Measurements from ENCODE around the gene WDCP.

The WDCP gene

DNA sequence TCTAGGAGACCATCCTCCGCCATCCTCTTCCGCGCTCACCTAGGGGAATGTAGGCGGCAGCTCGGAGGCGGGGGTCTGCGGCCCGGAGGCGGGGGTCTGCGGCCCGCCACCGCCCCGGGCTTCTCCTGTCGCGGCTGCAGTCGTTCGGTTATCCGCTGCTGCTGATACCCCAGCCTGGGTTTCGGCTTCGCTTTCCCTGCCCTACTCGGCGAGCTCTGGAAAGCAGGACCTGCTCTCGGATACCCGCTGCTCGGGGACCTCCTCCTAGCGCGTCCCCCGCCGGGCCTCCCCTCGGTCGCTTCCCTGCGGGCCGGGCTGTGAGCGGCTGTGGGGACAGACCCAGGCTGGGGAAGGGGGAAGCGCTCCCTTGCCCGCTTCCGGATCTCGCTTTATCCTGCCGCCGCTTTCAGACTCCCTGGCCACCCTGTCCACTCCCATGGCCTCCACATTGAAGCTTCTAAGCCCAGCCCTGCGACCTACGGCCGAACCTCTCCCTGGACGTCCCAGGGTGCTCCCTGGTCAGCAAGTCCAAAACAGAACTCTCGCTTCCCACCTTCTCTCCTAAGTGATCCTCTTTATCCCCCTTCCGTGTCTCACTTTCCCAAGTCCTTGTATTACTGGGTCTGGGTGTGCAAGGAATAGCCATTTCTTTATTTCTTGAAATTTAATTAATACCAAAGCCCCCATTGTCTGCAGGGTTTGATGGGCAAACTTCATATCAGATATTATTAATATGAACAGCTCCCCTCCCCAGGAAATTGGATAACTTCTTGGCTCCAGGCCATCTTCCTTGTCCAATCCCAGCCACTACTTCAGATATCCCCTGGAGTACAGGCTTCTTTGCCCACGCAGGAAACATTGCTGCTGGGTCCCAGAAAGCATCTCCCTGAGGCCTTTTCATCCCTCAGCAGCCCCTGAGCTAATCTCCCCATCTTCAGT lies 3.1 kb upstream of the WDCP start:
- TF ChIP-seq EGR1 (IDR thresholded peaks at IDR 0.05), result no peak
- TF ChIP-seq NFIC (IDR thresholded peaks at IDR 0.05), result 0 out of 2 replicates have a peak, but pooled peaks have one; percentile 19
- no peak for TF ChIP-seq FOXM1 (IDR thresholded peaks at IDR 0.05; ENCODE audit: borderline replicate concordance, low read depth)
- TF ChIP-seq, protein P1, sequence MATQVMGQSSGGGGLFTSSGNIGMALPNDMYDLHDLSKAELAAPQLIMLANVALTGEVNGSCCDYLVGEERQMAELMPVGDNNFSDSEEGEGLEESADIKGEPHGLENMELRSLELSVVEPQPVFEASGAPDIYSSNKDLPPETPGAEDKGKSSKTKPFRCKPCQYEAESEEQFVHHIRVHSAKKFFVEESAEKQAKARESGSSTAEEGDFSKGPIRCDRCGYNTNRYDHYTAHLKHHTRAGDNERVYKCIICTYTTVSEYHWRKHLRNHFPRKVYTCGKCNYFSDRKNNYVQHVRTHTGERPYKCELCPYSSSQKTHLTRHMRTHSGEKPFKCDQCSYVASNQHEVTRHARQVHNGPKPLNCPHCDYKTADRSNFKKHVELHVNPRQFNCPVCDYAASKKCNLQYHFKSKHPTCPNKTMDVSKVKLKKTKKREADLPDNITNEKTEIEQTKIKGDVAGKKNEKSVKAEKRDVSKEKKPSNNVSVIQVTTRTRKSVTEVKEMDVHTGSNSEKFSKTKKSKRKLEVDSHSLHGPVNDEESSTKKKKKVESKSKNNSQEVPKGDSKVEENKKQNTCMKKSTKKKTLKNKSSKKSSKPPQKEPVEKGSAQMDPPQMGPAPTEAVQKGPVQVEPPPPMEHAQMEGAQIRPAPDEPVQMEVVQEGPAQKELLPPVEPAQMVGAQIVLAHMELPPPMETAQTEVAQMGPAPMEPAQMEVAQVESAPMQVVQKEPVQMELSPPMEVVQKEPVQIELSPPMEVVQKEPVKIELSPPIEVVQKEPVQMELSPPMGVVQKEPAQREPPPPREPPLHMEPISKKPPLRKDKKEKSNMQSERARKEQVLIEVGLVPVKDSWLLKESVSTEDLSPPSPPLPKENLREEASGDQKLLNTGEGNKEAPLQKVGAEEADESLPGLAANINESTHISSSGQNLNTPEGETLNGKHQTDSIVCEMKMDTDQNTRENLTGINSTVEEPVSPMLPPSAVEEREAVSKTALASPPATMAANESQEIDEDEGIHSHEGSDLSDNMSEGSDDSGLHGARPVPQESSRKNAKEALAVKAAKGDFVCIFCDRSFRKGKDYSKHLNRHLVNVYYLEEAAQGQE (IDR thresholded peaks at IDR 0.05; ENCODE audit: low read depth), result no peak
- TF ChIP-seq ZBTB7A (IDR thresholded peaks at IDR 0.05; ENCODE audit: low read depth), result peak; percentile 99
- no peak for TF ChIP-seq RAD21 (IDR thresholded peaks at IDR 0.05; ENCODE audit: low read depth)
- TF ChIP-seq EP300 (IDR thresholded peaks at IDR 0.05; ENCODE audit: borderline replicate concordance), result no peak
- no peak for TF ChIP-seq TCF12 (IDR thresholded peaks at IDR 0.05; ENCODE audit: low read depth)

DNA sequence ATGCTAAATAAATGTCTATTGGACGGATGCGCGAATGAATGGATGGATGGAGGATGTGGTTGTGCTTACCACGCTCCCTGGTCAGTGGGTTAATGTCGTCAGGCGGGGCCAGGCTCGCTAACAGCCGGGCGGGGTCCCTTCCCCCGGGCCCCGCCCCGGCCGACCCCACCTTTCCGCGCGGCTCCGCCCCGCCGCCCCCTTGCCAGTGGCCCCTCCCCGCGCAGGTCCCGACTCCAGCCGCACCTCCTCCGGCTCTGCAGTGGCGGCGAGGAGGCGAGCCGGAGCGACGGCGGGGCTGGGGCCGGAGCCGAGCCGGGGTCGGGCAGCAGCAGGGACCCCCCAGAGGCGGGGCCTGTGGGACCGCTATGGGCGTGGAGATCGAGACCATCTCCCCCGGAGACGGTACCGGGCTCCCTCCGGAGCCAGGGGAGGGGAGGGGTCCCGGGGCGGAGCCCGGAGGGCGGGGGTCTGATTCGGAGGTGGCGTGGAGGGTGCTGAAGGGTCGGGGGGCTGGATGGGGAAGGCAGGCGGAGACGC lies 2.4 kb upstream of the WDCP start, which contains the start of gene FKBP1B:
Gene FKBP1B (plus strand): TSS at position 257 of the 537 bp plus-strand sequence. CDS start 109 bp downstream, at position 366.
- 0 out of 2 replicates have a peak, but pooled peaks have one; percentile 21 for TF ChIP-seq YY1 (IDR thresholded peaks at IDR 0.05; ENCODE audit: low read depth)
- TF ChIP-seq TAF1 (IDR thresholded peaks at IDR 0.05; ENCODE audit: low read depth), result peak; percentile 74
- TF ChIP-seq TEAD4 (IDR thresholded peaks at IDR 0.05), result no peak

DNA sequence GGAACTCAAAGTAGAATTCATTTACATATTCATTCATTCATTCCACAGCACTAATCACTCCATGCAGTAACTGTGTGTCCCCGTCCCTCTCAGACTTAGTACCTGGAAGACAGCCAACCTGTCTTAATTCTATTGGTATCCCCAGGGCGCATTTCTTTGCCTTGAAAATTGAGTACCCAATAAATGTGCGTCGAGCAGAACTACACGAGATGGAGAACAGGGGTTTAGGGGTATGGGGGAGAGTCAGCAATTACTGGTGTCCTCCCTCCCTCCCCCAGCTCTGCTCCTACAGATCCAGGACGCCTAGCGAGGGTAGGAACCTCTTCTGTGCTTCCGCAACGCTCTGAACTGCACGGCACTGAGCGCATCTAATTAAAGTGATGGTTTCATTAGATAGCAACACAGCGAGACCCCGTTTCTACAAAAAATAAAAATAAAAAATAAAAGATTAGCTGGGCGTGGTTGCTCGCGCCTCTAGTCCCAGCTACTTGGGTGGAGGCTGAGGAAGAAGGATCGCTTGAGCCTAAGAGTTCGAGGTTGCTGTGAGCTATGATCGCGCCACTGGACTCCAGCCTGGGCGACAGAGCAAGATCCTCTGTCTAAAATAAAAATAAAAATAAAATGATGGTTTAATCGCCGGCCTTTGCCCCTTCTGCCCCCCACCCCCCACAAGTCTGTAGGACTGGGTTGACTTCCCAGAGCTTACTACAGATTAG lies 1.7 kb upstream of the WDCP start:
- TF ChIP-seq, protein P2, sequence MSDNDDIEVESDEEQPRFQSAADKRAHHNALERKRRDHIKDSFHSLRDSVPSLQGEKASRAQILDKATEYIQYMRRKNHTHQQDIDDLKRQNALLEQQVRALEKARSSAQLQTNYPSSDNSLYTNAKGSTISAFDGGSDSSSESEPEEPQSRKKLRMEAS (IDR thresholded peaks at IDR 0.05), result no peak
- no peak for TF ChIP-seq EGR1 (IDR thresholded peaks at IDR 0.05)
- no peak for TF ChIP-seq TAF1 (IDR thresholded peaks at IDR 0.05; ENCODE audit: low read depth)
- TF ChIP-seq EP300 (IDR thresholded peaks at IDR 0.05; ENCODE audit: borderline replicate concordance), result no peak
- TF ChIP-seq CEBPB (IDR thresholded peaks at IDR 0.05), result no peak
- TF ChIP-seq, protein P1 (IDR thresholded peaks at IDR 0.05; ENCODE audit: low read depth), result no peak
- TF ChIP-seq TEAD4 (IDR thresholded peaks at IDR 0.05), result no peak
- no peak for TF ChIP-seq RAD21 (IDR thresholded peaks at IDR 0.05; ENCODE audit: low read depth)

DNA sequence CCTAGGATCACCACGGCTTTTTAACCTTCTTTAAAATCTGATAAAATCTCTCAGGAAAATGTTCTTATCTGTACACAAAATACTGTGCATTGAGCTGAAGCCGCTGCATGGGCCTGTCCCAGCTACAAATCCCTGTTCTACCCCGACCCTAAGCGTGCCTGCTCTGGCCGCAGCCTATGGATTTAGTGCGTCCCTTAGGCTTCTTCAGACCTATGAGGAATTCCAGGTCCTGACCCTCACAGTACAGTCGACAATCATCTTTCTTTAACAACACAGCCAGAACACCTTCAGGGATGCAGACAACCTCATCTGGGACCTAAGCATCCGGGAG lies 477 bp upstream of the WDCP start:
- TF ChIP-seq ZBTB7A (IDR thresholded peaks at IDR 0.05; ENCODE audit: low read depth) (no peak), FOXM1 (IDR thresholded peaks at IDR 0.05; ENCODE audit: borderline replicate concordance, low read depth) (no peak), TAF1 (IDR thresholded peaks at IDR 0.05; ENCODE audit: low read depth) (no peak), TEAD4 (IDR thresholded peaks at IDR 0.05) (no peak), NFIC (IDR thresholded peaks at IDR 0.05) (no peak)
- TF ChIP-seq, protein P1 (IDR thresholded peaks at IDR 0.05; ENCODE audit: low read depth), result no peak
- TF ChIP-seq, protein P2 (IDR thresholded peaks at IDR 0.05), result 0 out of 2 replicates have a peak, but pooled peaks have one; percentile 2

DNA sequence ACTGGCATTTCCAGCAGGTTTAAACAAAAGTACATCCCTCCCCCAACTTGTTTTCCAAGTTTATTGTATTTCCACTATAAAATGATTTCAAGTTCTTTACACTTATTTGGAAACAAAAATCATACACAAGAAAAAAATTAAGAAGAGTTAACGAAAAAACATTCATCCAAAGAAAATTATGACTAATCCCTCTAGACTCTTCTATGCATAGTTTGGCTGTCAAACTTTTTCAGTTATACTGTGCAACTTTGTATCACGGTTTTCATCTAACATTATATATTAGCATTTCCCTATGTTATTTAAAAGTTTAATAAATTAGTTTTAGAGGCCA lies 627 bp downstream of the WDCP start:
- TF ChIP-seq YY1 (IDR thresholded peaks at IDR 0.05; ENCODE audit: low read depth) (no peak), ZBTB7A (IDR thresholded peaks at IDR 0.05; ENCODE audit: low read depth) (no peak), TCF12 (IDR thresholded peaks at IDR 0.05; ENCODE audit: low read depth) (no peak), FOXM1 (IDR thresholded peaks at IDR 0.05; ENCODE audit: borderline replicate concordance, low read depth) (no peak), TEAD4 (IDR thresholded peaks at IDR 0.05) (no peak), RAD21 (IDR thresholded peaks at IDR 0.05; ENCODE audit: low read depth) (no peak), EP300 (IDR thresholded peaks at IDR 0.05; ENCODE audit: borderline replicate concordance) (no peak), CEBPB (IDR thresholded peaks at IDR 0.05) (no peak), NFIC (IDR thresholded peaks at IDR 0.05) (no peak), EGR1 (IDR thresholded peaks at IDR 0.05) (no peak), CREB1 (IDR thresholded peaks at IDR 0.05; ENCODE audit: low read depth) (no peak), TAF1 (IDR thresholded peaks at IDR 0.05; ENCODE audit: low read depth) (no peak)
- TF ChIP-seq, protein P3, sequence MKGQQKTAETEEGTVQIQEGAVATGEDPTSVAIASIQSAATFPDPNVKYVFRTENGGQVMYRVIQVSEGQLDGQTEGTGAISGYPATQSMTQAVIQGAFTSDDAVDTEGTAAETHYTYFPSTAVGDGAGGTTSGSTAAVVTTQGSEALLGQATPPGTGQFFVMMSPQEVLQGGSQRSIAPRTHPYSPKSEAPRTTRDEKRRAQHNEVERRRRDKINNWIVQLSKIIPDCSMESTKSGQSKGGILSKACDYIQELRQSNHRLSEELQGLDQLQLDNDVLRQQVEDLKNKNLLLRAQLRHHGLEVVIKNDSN (IDR thresholded peaks at IDR 0.05), result no peak
- TF ChIP-seq, protein P2 (IDR thresholded peaks at IDR 0.05), result no peak
- TF ChIP-seq, protein P1 (IDR thresholded peaks at IDR 0.05; ENCODE audit: low read depth), result no peak

Measured in Ishikawa (cell line).